Kidney epithelial cell (primary cell): Measurements from ENCODE around the gene SUGCT. TPM values are rescaled to one million over a fixed set of nuclear protein-coding genes. Genes with fewer than 3 reads are reported as not detected.

ENCODE experiments used
- DNase-seq: peaks from one replicate; pipeline ENCODE4 v3.0.0-alpha.2; 2010; ENCODE audit warnings: low read depth
- H3K27me3 ChIP-seq: 2 replicates; pipeline ENCODE4 v1.6.0; 2011; ENCODE audit warnings: low read length; ENCODE audit not compliant: control insufficient read depth, insufficient read depth
- H3K36me3 ChIP-seq: 2 replicates; pipeline ENCODE4 v1.5.1; 2011; ENCODE audit warnings: low read length; ENCODE audit not compliant: control insufficient read depth, insufficient read depth
- H3K4me3 ChIP-seq: 2 replicates; pipeline ENCODE4 v1.5.1; 2011; ENCODE audit warnings: low read depth, mild to moderate bottlenecking, control low read depth, low read length
- CTCF ChIP-seq: IDR thresholded peaks from 2 replicates; pipeline ENCODE4 v1.5.1; 2011; ENCODE audit warnings: mild to moderate bottlenecking, moderate library complexity, low read length, control low read depth, inconsistent platforms; ENCODE audit not compliant: insufficient read depth, poor library complexity, severe bottlenecking
- total RNA-seq: library from RNA; depleted of rRNA; stranded (reverse); fragments of >200 nt; gene quantifications from 2 replicates; pipeline ENCODE4 v1.2.3, GENCODE V29; 2015

SUGCT gene
- total RNA-seq, 1 donor from 2014 or later: 4.0 TPM

- Histone ChIP-seq H3K36me3 (no peaks in the 10 kb centered on the region), H3K4me3 (no peak overlapping the region), H3K27me3 (no peaks in the 10 kb centered on the region)
- TF ChIP-seq CTCF: no peak
- no peak for DNase-seq
These were observed 572.0 kb downstream of the SUGCT start for GRCh38 chr7:40706829-40707228.

- DNase-seq: no peak
These were observed 574.5 kb downstream of the SUGCT start for GRCh38 chr7:40709062-40709964.

DNA sequence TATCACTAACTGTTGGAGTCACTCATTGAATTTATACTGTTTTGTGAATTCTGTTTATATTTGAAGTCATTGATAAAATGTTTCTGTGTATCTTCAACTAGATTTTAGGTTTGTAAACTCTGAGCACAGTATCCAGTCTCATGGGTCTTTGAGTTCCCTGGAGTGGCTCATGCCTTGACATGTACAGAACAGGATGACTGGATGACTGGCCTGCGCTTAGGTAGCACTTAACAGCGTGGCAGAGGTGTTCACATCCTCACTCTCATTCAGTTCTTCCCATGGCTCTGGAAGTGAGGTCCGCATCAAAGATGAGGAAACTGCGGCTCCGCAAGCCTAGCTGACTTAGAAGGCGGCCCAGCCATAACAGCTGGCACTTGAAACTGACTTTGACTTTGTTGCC, 576.9 kb downstream of the SUGCT start:
- H3K36me3 ChIP-seq: no peaks in the 10 kb centered on the region
- no peak overlapping the region for H3K4me3 ChIP-seq
- TF ChIP-seq CTCF: no peak
- no peaks in the 10 kb centered on the region for H3K27me3 ChIP-seq
- no peak for DNase-seq

More at GRCh38 chr7:40709062-40709964, 574.5 kb downstream of the SUGCT start:
- TF ChIP-seq CTCF: no peak
- H3K27me3 ChIP-seq: no peaks in the 10 kb centered on the region
- H3K36me3 ChIP-seq: no peaks in the 10 kb centered on the region
- H3K4me3 ChIP-seq: no peak overlapping the region

DNA sequence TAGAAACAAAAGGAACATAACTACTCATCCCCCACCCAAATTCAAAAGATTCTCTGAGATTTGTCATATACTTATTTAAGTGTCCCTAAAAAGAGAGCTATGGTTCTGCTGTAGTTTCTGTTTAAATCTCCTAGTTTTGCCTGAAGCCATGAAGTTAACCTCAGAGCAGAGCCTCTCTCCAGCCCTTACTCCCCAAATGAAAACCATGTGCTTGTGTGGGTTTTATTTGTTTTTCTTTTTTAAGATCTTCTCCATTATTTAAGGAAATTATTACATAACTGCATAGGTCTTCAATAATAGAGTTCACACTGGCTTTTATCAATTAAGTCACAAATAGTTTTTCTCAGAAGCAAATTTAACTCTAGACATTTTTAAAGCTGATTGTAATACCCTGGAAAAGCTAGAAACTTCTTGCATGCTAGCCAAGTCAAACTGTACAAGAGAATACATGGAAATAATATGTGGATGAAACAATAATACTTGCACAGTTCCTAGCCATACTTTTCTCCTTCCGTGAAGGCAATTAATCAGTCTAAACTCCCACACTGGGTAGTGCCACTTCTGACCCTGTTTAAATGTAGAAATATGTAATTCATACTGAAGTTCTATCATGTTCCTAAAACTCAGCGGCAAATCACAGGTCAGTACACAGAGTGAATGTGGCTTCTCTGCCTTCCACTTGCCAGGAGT, 579.7 kb downstream of the SUGCT start:
- H3K27me3 ChIP-seq: no peaks in the 10 kb centered on the region
- no peak for TF ChIP-seq CTCF
- DNase-seq: no peak
- H3K4me3 ChIP-seq: no peak overlapping the region
- no peaks in the 10 kb centered on the region for H3K36me3 ChIP-seq

GRCh38 chr7:40715053-40715430, 580.2 kb downstream of the SUGCT start:
- no peak for DNase-seq
- TF ChIP-seq CTCF: no peak
- Histone ChIP-seq H3K27me3 (no peaks in the 10 kb centered on the region), H3K36me3 (no peaks in the 10 kb centered on the region), H3K4me3 (no peak overlapping the region)

GRCh38 chr7:40716052-40716451, 581.2 kb downstream of the SUGCT start:
- no peak overlapping the region for H3K4me3 ChIP-seq
- no peak for TF ChIP-seq CTCF
- DNase-seq: no peak
- no peaks in the 10 kb centered on the region for H3K27me3 ChIP-seq
- no peaks in the 10 kb centered on the region for H3K36me3 ChIP-seq
